ENCODE measurements around the gene WTAP.
"Not testable (repeated sequence)": the region's sequence is repeated elsewhere in the genome, so short reads cannot be mapped to it uniquely, and the experiment has no call there.

The WTAP gene

GRCh38 chr6:159762681-159763293 is 35.5 kb downstream of the WTAP start:
- DNase-seq = peak; percentile 14

DNA sequence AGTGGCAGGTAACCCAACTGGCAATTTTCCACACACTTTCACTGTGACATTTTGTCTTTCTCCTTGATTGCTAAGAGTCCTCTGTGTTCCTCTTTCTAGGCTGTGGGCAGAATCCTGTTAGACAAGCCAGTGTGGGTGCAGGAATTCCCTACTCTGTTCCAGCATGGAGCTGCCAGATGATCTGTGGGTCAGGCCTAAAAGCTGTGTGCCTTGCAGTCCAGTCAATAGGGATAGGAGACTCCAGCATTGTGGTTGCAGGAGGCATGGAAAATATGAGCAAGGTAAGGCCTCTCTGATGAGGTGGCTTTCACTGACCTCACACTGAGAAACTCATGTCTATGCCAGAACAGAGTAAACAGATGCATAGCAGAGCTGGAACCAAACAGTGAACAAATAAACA is 39.6 kb downstream of the WTAP start:
- no peak for DNase-seq

- no peak for DNase-seq
Observed at GRCh38 chr6:159769470-159769869, 42.2 kb downstream of the WTAP start.

- DNase-seq = no peak
Observed at GRCh38 chr6:159772196-159772595, 44.9 kb downstream of the WTAP start.

- no peak for DNase-seq
Observed at GRCh38 chr6:159777240-159777904, 50.1 kb downstream of the WTAP start.

DNA sequence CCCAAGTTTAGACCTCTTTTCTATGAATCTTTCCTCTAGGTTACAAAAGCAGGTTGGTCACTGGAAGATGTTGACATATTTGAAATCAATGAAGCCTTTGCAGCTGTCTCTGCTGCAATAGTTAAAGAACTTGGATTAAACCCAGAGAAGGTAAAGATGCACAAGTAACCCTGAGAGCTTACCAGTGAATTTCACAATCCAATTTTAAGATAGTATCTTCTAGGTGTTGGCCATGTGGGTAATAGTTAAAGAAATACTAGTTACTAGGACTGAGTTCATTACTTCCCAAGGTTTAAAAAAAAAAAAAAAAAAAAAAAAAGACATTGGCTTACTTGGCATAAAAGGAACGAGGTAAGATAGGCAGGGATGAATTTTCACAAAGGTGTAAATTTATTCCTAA is 50.8 kb downstream of the WTAP start:
- no peak for DNase-seq

DNA sequence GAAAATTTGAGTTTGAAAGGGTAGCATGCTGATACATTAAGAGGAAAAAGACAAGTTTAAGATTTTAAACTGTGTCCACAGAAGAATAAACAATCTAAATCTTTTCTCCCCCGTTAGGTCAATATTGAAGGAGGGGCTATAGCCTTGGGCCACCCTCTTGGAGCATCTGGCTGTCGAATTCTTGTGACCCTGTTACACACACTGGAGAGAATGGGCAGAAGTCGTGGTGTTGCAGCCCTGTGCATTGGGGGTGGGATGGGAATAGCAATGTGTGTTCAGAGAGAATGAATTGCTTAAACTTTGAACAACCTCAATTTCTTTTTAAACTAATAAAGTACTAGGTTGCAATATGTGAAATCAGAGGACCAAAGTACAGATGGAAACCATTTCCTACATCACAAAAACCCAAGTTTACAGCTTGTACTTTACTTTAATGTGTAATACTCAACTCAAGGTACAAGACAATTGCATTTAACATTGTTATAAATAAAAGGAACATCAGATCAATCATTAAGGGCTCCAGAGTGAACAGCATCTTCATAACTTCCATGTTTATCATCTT is 51.3 kb downstream of the WTAP start:
- DNase-seq = no peak

DNA sequence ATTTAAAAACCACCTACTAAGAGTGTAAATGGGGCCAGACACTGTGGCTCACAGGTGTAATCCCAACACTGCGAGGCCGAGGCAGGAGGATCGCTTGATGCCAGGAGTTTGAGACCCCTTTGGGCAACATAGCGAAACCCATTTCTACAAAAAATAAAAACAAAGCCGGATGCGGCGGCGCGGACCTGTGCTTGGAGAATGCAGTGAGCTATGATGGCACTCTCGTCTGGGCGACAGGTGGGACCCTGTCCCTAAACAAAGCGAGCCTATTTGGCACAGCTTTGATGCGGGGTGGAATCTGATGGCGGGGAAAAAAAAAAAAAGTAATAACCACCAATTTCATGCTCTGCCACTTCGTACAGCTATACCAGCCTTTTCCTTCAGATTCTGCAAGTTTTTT is 61.0 kb downstream of the WTAP start:
- peak; percentile 5 for DNase-seq

- peak; percentile 14 for DNase-seq
Observed at GRCh38 chr6:159788753-159789376, 61.6 kb downstream of the WTAP start.

DNA sequence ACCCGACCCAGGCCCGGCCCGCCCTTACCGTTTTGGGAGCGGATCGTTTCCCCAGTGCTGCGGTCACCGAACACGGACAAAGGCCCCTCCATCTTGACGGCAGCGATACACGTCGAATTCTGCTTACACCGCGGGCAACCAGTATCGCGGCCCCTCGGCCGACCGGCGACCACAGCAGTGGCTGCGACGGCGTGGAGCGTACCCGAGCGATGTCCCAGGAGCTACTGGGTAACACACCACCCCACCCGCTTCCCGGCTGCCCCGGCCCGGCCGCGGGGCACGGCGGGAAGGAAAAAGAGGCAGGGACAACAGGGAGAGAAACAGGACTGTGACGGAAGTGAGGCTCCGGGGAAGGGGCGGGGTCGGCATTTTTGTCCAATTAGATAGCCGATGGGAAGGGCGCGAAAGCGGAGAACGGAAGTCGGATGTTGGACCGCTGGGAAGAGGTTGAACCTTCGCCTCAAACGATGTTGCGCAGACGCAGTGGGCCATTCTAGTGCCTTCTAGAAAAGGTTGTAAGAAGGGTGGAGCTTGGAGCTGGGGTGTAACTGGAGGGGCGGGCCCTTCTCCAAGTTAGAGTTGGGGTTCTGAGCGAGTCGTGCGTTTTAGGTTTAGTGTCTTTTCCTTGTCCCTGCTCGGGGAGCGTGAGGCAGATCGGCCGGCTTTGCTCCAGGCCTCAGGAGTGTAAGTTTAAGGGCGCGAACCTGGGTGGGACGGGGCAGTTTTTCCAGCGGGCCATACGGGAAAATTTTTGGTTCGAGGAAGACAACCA is 62.3 kb downstream of the WTAP start, which contains the start of gene TCP1:
TCP1 (minus strand) TSS at position 226 of the 772 bp plus-strand sequence; CDS start at position 92, 134 bp downstream.
- DNase-seq = peak; percentile 97

- DNase-seq = peak; percentile 78
Observed at GRCh38 chr6:159790149-159790955, 63.0 kb downstream of the WTAP start, which contains the start of gene MRPL18. MRPL18 (plus strand) TSS chr6:159790467; CDS start chr6:159790588, 121 bp downstream.

DNA sequence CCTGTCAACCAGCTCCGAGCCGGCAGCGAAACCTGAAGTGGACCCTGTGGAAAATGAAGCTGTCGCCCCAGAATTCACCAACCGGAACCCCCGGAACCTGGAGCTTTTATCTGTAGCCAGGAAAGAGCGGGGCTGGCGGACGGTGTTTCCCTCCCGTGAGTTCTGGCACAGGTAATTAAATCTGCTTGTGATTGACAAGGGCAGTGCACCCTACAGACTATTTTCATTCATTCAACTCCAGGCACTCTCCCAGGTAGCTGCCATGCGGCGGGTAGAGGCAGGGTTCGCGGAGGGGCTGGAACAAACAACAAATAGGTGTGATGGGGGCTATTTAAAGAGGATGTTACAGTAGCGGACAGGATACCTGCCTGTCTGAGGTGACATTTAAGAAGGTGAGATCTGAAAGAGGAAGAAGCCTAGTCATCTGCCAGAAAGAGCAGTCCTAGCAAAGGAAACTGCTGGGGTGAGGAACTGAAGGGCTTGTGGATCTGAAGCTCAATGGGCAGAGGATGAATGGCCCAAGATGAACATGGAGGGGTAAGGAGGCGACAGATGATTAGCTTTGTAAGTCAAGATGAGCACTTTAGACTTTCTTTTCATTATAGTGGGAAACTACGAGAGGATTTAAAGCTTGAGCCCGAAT is 63.8 kb downstream of the WTAP start:
- peak; percentile 10 for DNase-seq

- DNase-seq = not testable (repeated sequence)
Observed at GRCh38 chr6:159794976-159795375, 67.7 kb downstream of the WTAP start.

- DNase-seq = no peak
Observed at GRCh38 chr6:159797554-159797953, 70.2 kb downstream of the WTAP start.

DNA sequence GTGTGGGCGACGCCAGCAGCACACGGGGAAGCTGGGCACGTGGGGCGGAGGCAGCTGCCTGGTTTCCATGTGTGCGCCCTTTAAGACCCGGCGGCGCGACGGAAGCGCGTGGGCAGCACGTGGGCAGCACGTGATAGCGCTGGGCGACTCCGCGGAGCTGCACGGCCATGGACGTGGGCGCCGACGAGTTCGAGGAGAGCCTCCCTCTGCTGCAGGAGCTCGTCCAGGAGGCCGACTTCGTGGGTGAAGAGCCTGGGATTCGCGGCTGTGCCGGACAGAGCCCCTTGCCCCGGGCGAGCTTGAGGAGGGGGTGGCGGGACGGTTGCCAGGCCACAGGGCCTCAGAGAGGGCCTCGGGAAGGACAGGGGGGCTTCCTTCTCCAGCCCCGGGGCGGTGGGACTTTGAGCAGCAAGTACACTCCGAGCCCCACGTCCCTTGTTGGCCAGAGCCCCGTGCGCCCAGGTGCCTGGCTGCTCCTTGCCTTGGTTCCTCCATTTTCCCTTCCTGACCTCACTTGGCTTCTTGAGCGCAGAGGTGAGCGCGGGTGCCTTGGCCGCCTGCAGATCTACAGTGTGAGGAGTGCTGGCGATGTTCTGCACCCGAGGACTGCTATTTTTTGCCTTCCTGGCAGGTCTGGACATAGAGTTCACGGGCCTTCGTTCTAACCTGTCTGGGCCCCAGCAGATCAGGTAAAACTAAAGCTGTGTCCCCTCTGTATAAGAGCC is 73.0 kb downstream of the WTAP start, which contains the start of gene PNLDC1:
PNLDC1 (plus strand) TSS at position 136 of the 725 bp plus-strand sequence; CDS start at position 168, 32 bp downstream.
- no peak for DNase-seq

DNA sequence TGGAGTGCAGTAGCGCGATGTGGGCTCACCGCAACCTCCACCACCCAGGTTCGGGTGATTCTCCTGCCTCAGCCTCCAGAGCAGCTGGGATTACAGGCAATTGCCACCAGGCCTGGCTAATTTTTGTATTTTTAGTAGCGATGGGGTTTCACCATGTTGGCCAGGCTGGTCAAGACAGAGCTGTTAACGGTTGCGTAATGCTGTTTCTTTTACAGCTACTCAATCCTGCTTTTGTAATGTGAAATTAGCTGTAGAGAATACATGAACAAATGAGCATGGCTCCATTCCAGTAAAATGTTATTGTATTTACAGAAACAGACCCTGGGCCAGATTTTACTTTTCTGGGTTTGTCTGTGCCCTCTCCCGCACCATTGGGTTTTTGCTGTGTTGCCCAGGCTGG is 74.6 kb downstream of the WTAP start:
- no peak for DNase-seq

GRCh38 chr6:159804504-159804903 is 77.2 kb downstream of the WTAP start:
- no peak for DNase-seq

- no peak for DNase-seq
Observed at GRCh38 chr6:159805440-159806020, 78.2 kb downstream of the WTAP start.
